ENCODE data around the gene SMARCD3.

Gene SMARCD3

DNA sequence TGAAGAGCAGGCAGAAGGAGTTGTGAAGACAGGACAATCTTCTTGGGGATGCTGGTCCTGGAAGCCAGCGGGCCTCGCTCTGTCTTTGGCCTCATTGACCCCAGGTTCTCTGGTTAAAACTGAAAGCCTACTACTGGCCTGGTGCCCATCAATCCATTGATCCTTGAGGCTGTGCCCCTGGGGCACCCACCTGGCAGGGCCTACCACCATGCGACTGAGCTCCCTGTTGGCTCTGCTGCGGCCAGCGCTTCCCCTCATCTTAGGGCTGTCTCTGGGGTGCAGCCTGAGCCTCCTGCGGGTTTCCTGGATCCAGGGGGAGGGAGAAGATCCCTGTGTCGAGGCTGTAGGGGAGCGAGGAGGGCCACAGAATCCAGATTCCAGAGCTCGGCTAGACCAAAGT, 14.7 kb downstream of the SMARCD3 start:
- no peak overlapping the region for H3K4me3 ChIP-seq (ENCODE audit: insufficient read length, low read depth)
- no peaks in the 10 kb centered on the region for H3K27me3 ChIP-seq (ENCODE audit: insufficient read depth, insufficient read length)
- no peak for DNase-seq (ENCODE audit: low read depth, low spot score)
- H3K9me3 ChIP-seq (ENCODE audit: insufficient read depth, low read length): no peaks in the 10 kb centered on the region
- no peak for TF ChIP-seq ZNF274 (IDR thresholded peaks at IDR 0.05; ENCODE audit: low read depth, low read length)
- TF ChIP-seq SUZ12 (IDR thresholded peaks at IDR 0.05; ENCODE audit: extremely low read depth, insufficient read depth, insufficient read length): no peak
- TF ChIP-seq YY1 (IDR thresholded peaks at IDR 0.05; ENCODE audit: insufficient read depth, insufficient read length): no peak
- peaks cover 49% of the 10 kb centered on the region for H3K36me3 ChIP-seq (ENCODE audit: insufficient read depth, insufficient read length, low read length)
- H3K4me1 ChIP-seq (ENCODE audit: insufficient read depth, insufficient read length): no peaks in the 10 kb centered on the region
- H3K9ac ChIP-seq (ENCODE audit: insufficient read length, low read depth): peak overlapping the region; percentile 86

DNA sequence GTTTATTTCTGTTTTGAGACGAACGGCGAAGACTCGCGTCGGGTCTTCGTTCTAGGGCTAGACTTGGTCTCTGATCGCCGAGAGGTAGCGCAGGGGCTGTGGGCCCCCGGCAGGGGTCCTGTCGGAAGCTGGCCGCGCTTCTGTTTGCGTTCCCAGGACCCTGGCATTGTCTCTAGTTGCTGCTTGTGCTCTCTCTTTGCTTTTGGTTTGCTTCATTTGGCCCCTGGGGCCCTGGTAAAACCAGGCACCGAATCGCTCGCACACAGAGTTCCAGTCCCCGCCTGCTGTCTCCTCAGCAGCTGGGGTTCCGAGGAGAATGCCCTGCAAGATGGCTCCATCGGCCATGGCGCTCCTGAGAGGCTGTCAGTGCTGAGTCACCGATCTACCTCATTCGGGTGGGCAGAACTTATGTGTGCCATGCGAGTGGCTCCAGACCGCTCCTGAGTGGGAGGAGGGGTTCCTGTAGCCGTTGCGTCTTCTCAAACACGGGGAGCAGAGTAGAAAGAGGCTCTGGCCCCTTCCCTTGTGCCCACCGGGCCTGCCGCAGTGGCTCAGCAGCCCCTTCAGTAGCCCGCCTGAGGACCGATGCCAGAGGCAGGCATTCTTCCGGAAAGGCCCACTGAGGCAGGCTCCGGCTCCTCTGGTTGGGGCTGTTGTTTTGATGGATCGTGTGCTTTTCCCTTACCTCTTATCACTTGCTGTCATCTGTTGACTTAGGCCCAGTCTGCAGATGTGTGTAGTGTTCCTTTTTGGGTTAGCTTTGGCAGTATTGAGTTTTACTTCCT, 15.4 kb downstream of the SMARCD3 start:
- Histone ChIP-seq H3K4me1 (ENCODE audit: insufficient read depth, insufficient read length) (no peaks in the 10 kb centered on the region), H3K36me3 (ENCODE audit: insufficient read depth, insufficient read length, low read length) (peaks cover 44% of the 10 kb centered on the region), H3K9ac (ENCODE audit: insufficient read length, low read depth) (peak overlapping the region; percentile 86), H3K27me3 (ENCODE audit: insufficient read depth, insufficient read length) (no peaks in the 10 kb centered on the region), H3K4me3 (ENCODE audit: insufficient read length, low read depth) (peak overlapping the region; percentile 88), H3K9me3 (ENCODE audit: insufficient read depth, low read length) (no peaks in the 10 kb centered on the region)
- TF ChIP-seq ZNF274 (IDR thresholded peaks at IDR 0.05; ENCODE audit: low read depth, low read length) (no peak), SUZ12 (IDR thresholded peaks at IDR 0.05; ENCODE audit: extremely low read depth, insufficient read depth, insufficient read length) (no peak), YY1 (IDR thresholded peaks at IDR 0.05; ENCODE audit: insufficient read depth, insufficient read length) (no peak)
- no peak for DNase-seq (ENCODE audit: low read depth, low spot score)

DNA sequence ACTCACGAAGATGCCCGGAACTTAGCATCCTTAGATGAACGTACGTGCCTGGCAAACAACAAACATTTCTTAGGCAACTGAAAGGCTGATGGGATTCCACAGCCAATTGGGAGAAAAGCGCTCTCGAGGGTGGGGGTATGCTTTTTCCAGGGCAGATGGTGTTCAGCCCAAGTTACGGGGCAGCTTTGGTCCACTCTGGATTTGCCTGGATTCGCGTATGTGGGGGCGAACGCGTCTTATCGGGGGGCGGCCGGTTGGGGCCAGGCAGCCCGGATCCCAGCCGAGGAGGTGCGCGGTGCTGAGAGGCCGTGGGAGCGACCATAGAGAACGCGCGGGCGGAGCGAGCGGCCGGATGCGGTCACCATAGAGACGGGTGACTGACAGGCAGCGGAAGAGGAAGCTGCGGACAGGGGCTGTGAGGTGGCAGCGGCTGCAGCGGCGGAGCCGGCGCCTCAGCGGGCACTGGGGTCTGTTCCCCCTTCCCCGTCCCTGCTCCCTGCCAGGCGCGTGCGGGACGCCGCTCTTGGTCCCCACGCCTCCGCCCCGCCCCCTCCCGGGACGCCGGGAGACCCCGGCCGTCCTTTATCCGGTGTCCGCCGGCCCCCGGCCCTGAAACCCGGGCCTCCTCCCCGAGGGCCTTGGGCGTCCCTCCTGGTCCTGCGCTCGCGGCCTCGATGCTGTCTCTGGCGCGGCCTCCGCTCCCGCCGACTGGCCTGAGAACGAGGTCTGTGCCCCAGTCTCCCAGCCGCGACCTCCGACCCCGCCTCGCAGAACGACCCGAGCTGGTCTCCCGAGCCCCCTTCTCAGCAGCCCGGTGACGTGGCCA, 16.2 kb downstream of the SMARCD3 start, which contains the start of gene CHPF2:
TSS of gene CHPF2 (plus strand) at position 393 of the 826 bp plus-strand sequence. CDS start 1,529 bp downstream, outside the sequence.
- H3K9me3 ChIP-seq (ENCODE audit: insufficient read depth, low read length): no peaks in the 10 kb centered on the region
- H3K9ac ChIP-seq (ENCODE audit: insufficient read length, low read depth): peak within 1 kb of the TSS; percentile 86
- H3K4me1 ChIP-seq (ENCODE audit: insufficient read depth, insufficient read length): no peaks in the 10 kb centered on the region
- H3K4me3 ChIP-seq (ENCODE audit: insufficient read length, low read depth): peak within 1 kb of the TSS; percentile 88
- no peak for TF ChIP-seq SUZ12 (IDR thresholded peaks at IDR 0.05; ENCODE audit: extremely low read depth, insufficient read depth, insufficient read length)
- no peak for TF ChIP-seq ZNF274 (IDR thresholded peaks at IDR 0.05; ENCODE audit: low read depth, low read length)
- TF ChIP-seq YY1 (IDR thresholded peaks at IDR 0.05; ENCODE audit: insufficient read depth, insufficient read length): no peak
- no peaks in the 10 kb centered on the region for H3K27me3 ChIP-seq (ENCODE audit: insufficient read depth, insufficient read length)
- H3K36me3 ChIP-seq (ENCODE audit: insufficient read depth, insufficient read length, low read length): peaks cover 36% of the 10 kb centered on the region
- peak; percentile 64 for DNase-seq (ENCODE audit: low read depth, low spot score)

DNA sequence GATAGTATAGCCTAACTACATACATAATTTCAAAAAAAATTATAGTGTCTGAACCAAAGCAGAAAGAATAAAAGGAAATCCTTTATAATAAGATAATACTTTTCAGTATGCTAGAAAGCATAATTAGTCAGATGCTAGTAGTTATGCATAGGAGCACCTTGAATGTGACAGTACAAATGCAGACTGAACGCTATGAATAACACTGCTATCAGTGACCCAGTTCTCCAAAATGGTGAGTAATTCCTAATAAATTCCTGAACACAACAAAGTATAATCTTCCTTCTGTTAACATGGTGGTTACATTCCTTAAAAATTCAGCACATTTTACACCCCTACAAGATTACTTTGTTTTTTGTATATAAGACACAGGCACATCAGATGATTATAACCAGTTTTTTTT, 17.4 kb downstream of the SMARCD3 start:
- Histone ChIP-seq H3K36me3 (ENCODE audit: insufficient read depth, insufficient read length, low read length) (peaks cover 27% of the 10 kb centered on the region), H3K4me1 (ENCODE audit: insufficient read depth, insufficient read length) (no peaks in the 10 kb centered on the region), H3K27me3 (ENCODE audit: insufficient read depth, insufficient read length) (no peaks in the 10 kb centered on the region), H3K4me3 (ENCODE audit: insufficient read length, low read depth) (no peak overlapping the region), H3K9ac (ENCODE audit: insufficient read length, low read depth) (no peak overlapping the region), H3K9me3 (ENCODE audit: insufficient read depth, low read length) (no peaks in the 10 kb centered on the region)
- no peak for TF ChIP-seq YY1 (IDR thresholded peaks at IDR 0.05; ENCODE audit: insufficient read depth, insufficient read length)
- no peak for TF ChIP-seq SUZ12 (IDR thresholded peaks at IDR 0.05; ENCODE audit: extremely low read depth, insufficient read depth, insufficient read length)
- TF ChIP-seq ZNF274 (IDR thresholded peaks at IDR 0.05; ENCODE audit: low read depth, low read length): no peak
- DNase-seq (ENCODE audit: low read depth, low spot score): no peak

DNA sequence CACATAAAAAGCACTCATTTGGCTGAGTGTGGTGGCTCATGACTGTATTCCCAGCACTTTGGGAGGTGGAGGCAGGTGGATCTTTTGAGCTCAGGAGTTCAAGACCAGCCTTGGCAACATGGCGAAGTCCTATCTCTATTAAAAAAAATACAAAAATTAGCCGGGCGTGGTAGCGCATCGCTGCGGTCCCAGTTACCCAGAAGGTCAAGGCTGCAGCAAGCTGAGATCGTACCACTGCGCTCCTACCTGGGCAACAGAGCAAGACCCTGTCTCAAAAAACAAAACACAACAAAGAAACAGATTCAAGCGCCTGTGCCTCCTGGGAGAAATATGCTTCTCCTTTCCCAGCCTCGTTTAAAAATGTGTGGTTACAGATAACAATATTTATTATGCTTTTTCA, 19.2 kb downstream of the SMARCD3 start:
- TF ChIP-seq YY1 (IDR thresholded peaks at IDR 0.05; ENCODE audit: insufficient read depth, insufficient read length) (no peak), ZNF274 (IDR thresholded peaks at IDR 0.05; ENCODE audit: low read depth, low read length) (no peak), SUZ12 (IDR thresholded peaks at IDR 0.05; ENCODE audit: extremely low read depth, insufficient read depth, insufficient read length) (no peak)
- Histone ChIP-seq H3K9ac (ENCODE audit: insufficient read length, low read depth) (no peak overlapping the region), H3K36me3 (ENCODE audit: insufficient read depth, insufficient read length, low read length) (peaks cover 27% of the 10 kb centered on the region)

DNA sequence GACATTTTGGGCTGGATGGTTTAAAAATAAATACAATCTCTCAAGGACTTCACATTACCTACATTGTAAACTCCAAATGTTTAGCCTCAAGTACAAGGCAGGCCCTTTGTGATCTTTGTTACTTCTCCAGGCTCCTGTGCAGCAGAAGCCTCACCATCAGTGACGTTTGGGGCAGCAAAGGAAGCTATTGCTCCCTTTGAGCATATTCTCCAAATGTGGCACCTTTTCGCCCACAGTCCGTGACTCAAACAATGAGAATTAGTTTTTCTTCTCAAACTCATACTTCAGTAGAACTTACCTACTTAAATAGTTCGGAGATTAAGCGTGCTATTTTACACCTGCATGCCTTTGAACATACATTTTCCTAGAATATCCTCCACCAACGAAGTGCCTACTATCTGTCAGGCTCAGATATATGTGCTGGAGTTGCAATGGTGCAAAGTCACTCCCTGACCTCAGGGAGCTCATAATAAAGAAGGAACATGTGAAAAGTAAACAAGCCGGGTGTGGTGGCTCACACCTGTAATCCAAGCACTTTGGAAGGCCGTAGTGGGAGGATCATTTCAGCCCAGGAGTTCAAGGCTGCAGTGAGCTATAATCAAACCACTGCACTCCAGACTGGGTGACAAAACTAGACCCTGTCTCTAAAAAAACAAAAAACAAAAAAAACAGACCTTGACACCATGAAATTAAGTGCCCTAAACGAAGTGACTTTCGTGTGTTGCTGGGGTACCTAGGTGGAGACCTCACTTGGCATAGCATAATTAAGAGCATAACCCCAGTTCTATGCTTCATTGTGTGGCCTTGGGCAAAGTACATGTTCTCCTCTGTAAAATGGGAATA, 20.2 kb downstream of the SMARCD3 start:
- Histone ChIP-seq H3K4me1 (ENCODE audit: insufficient read depth, insufficient read length) (no peaks in the 10 kb centered on the region), H3K36me3 (ENCODE audit: insufficient read depth, insufficient read length, low read length) (peaks cover 30% of the 10 kb centered on the region), H3K4me3 (ENCODE audit: insufficient read length, low read depth) (peak overlapping the region; percentile 59), H3K9me3 (ENCODE audit: insufficient read depth, low read length) (no peaks in the 10 kb centered on the region), H3K27me3 (ENCODE audit: insufficient read depth, insufficient read length) (no peaks in the 10 kb centered on the region), H3K9ac (ENCODE audit: insufficient read length, low read depth) (peak overlapping the region; percentile 74)
- TF ChIP-seq YY1 (IDR thresholded peaks at IDR 0.05; ENCODE audit: insufficient read depth, insufficient read length): no peak
- no peak for TF ChIP-seq SUZ12 (IDR thresholded peaks at IDR 0.05; ENCODE audit: extremely low read depth, insufficient read depth, insufficient read length)
- DNase-seq (ENCODE audit: low read depth, low spot score): no peak

More for the DNA sequence above, 19.2 kb downstream of the SMARCD3 start:
- no peaks in the 10 kb centered on the region for H3K9me3 ChIP-seq (ENCODE audit: insufficient read depth, low read length)
- no peak for DNase-seq (ENCODE audit: low read depth, low spot score)
- H3K4me3 ChIP-seq (ENCODE audit: insufficient read length, low read depth): no peak overlapping the region
- no peaks in the 10 kb centered on the region for H3K27me3 ChIP-seq (ENCODE audit: insufficient read depth, insufficient read length)
- H3K4me1 ChIP-seq (ENCODE audit: insufficient read depth, insufficient read length): no peaks in the 10 kb centered on the region
